ENCODE data around the gene SLC25A38.

SLC25A38 gene

DNA sequence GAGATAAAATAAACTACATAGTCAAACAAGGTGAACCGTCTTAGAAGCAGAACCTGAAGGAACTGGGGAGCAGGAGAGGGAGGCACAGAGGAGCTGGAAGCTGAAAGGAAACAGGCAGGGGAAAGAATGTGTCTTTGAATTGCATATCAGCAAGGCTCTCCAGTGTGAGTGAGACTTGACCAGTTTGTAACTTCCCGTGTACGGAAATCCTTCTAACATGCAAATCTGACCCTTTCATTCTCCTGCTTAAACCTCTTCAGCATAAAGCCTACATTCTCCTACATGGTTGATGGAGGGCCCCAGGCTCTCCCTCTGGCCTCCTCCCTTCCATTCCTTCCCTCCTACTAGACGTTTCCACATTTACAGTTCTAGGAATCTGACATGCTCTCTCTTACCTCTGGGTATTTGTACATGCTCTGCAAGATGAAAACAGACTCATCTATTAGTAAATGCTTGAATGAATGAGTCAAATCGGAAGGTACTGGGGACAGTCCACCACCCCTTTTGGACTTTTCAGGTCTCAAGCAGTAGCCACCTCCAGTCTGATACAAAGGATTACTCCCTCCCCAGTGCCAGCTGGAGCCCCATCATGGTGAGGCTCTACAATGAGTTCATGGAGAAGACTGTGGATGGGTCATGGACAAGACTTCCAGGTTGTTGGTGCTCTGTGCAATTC is 6.1 kb upstream of the SLC25A38 start:
- Histone ChIP-seq H3K4me3 (no peak overlapping the region), H3K27ac (no peak overlapping the region), H3K4me1 (peaks cover 16% of the 10 kb centered on the region), H4K20me1 (no peaks in the 10 kb centered on the region), H3K9ac (no peak overlapping the region), H3K9me3 (peaks cover 5% of the 10 kb centered on the region), H3K27me3 (no peaks in the 10 kb centered on the region), H3K4me2 (no peak overlapping the region), H3K36me3 (no peaks in the 10 kb centered on the region)
- no peak for TF ChIP-seq Cebpa-rat (IDR thresholded peaks at IDR 0.05)

- Histone ChIP-seq H3K4me3 (no peak overlapping the region), H3K27ac (no peak overlapping the region)
- TF ChIP-seq Cebpa-rat (IDR thresholded peaks at IDR 0.05) = no peak
These were observed 5.1 kb upstream of the SLC25A38 start for GRCh38 chr3:39378088-39378487.

DNA sequence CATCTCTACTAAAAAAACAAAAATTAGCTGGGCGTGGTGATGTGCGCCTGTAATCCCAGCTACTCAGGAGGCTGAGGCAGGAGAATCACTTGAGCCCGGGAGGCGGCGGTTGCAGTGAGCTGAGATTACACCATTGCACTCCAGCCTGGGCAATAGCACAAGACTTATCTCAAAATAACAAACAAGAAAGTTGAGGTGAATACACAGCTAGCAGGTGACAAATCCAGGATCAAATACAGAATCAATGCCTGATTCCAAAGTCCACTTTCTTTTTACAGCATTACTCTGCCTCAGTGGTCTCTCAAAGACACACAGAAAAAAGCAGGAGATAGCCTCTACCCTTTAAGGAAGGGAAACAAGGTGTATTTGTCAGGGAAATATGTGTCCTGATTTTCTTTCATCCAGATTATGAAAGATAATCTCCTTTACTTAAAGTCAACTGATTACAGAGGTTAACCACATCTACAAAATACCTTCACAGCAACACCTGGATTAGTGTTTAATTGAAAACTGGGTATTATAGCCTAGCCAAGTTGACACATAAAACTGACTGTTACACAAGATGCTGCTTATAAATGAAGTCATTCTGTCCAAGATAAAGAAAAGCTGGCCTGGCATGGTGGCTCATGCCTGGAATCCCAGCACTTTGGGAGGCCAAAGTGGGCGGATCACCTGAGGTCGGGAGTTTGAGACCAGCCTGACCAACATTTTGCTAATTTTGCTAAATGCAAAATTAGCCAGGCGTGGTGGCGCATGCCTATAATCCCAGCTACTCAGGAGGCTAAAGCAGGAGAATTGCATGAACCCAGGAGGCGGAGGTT is 4.0 kb upstream of the SLC25A38 start:
- Histone ChIP-seq H3K27me3 (no peaks in the 10 kb centered on the region), H3K4me3 (no peak overlapping the region), H3K4me2 (peak overlapping the region; percentile 58), H3K9me3 (no peaks in the 10 kb centered on the region), H3K4me1 (peaks cover 25% of the 10 kb centered on the region), H4K20me1 (peaks cover 10% of the 10 kb centered on the region), H3K9ac (no peak overlapping the region), H3K27ac (no peak overlapping the region), H3K36me3 (no peaks in the 10 kb centered on the region)
- TF ChIP-seq Cebpa-rat (IDR thresholded peaks at IDR 0.05) = no peak

More at GRCh38 chr3:39378088-39378487, 5.1 kb upstream of the SLC25A38 start:
- no peaks in the 10 kb centered on the region for H3K9me3 ChIP-seq
- H3K36me3 ChIP-seq = no peaks in the 10 kb centered on the region
- no peaks in the 10 kb centered on the region for H4K20me1 ChIP-seq
- peaks cover 25% of the 10 kb centered on the region for H3K4me1 ChIP-seq
- H3K4me2 ChIP-seq = no peak overlapping the region
- no peak overlapping the region for H3K9ac ChIP-seq
- H3K27me3 ChIP-seq = no peaks in the 10 kb centered on the region

GRCh38 chr3:39379778-39380155 is 3.4 kb upstream of the SLC25A38 start:
- H3K9me3 ChIP-seq = no peaks in the 10 kb centered on the region
- peak overlapping the region; percentile 58 for H3K4me2 ChIP-seq
- no peaks in the 10 kb centered on the region for H3K27me3 ChIP-seq
- H3K27ac ChIP-seq = no peak overlapping the region
- no peak for TF ChIP-seq Cebpa-rat (IDR thresholded peaks at IDR 0.05)
- H3K36me3 ChIP-seq = 0 out of 2 replicates have a peak, but pooled peaks cover under 1% of the 10 kb centered on the region
- H4K20me1 ChIP-seq = peaks cover 16% of the 10 kb centered on the region
- no peak overlapping the region for H3K9ac ChIP-seq
- no peak overlapping the region for H3K4me3 ChIP-seq
- H3K4me1 ChIP-seq = peaks cover 30% of the 10 kb centered on the region

- Histone ChIP-seq H3K9ac (no peak overlapping the region), H3K36me3 (peaks cover 13% of the 10 kb centered on the region; the same call in 1 of the 2 replicates), H3K9me3 (no peaks in the 10 kb centered on the region), H3K4me1 (peaks cover 44% of the 10 kb centered on the region), H3K27ac (no peak overlapping the region), H3K4me2 (no peak overlapping the region), H3K27me3 (no peaks in the 10 kb centered on the region), H3K4me3 (no peak overlapping the region), H4K20me1 (peaks cover 32% of the 10 kb centered on the region)
- no peak for TF ChIP-seq Cebpa-rat (IDR thresholded peaks at IDR 0.05)
These were observed 1.7 kb upstream of the SLC25A38 start for GRCh38 chr3:39381432-39381831.

- H3K4me3 ChIP-seq = peak overlapping the region; percentile 98
- no peaks in the 10 kb centered on the region for H3K9me3 ChIP-seq
- H3K27ac ChIP-seq = peak overlapping the region; percentile 88
- no peaks in the 10 kb centered on the region for H3K27me3 ChIP-seq
- H3K9ac ChIP-seq = peak overlapping the region; percentile 93
- H3K36me3 ChIP-seq = peaks cover 22% of the 10 kb centered on the region; the same call in 1 of the 2 replicates
- no peak for TF ChIP-seq Cebpa-rat (IDR thresholded peaks at IDR 0.05)
- peaks cover 67% of the 10 kb centered on the region for H3K4me1 ChIP-seq
- peaks cover 59% of the 10 kb centered on the region for H4K20me1 ChIP-seq
- peak overlapping the region; percentile 92 for H3K4me2 ChIP-seq
These were observed 903 bp downstream of the SLC25A38 start for GRCh38 chr3:39383881-39384664.

- Histone ChIP-seq H3K4me2 (peak overlapping the region; percentile 92), H3K9me3 (no peaks in the 10 kb centered on the region), H4K20me1 (peaks cover 64% of the 10 kb centered on the region), H3K27me3 (no peaks in the 10 kb centered on the region), H3K4me1 (peaks cover 68% of the 10 kb centered on the region), H3K9ac (peak overlapping the region; percentile 93), H3K36me3 (peaks cover 27% of the 10 kb centered on the region), H3K27ac (no peak overlapping the region), H3K4me3 (peak overlapping the region; percentile 98)
- no peak for TF ChIP-seq Cebpa-rat (IDR thresholded peaks at IDR 0.05)
These were observed 1.5 kb downstream of the SLC25A38 start for GRCh38 chr3:39384665-39385000.

- TF ChIP-seq Cebpa-rat (IDR thresholded peaks at IDR 0.05) = no peak
These were observed 2.4 kb downstream of the SLC25A38 start for GRCh38 chr3:39385456-39386090.

DNA sequence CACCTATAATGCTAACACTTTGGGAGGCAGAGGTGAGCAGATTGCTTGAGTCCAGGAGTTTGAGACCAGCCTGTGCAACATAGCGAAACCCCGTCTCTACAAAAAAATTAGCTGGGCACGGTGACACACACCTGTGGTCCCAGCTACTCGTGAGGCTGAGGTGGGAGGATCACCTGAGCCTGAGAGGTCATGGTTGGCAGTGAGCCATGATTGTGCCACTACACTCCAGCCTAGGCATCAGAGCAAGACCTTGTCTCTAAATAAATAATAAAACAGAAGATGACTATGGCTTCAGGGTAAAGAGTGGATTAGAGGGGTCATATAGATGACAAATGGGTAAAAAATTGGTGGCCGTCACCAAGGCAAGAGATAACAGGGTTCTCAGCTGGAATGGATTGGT is 3.1 kb downstream of the SLC25A38 start:
- H4K20me1 ChIP-seq = peaks cover 81% of the 10 kb centered on the region
- no peaks in the 10 kb centered on the region for H3K9me3 ChIP-seq
- no peak overlapping the region for H3K4me2 ChIP-seq
- no peak for TF ChIP-seq Cebpa-rat (IDR thresholded peaks at IDR 0.05)
- H3K36me3 ChIP-seq = peaks cover 44% of the 10 kb centered on the region
- no peak overlapping the region for H3K4me3 ChIP-seq
- no peak overlapping the region for H3K27ac ChIP-seq
- H3K4me1 ChIP-seq = peaks cover 75% of the 10 kb centered on the region
- H3K27me3 ChIP-seq = no peaks in the 10 kb centered on the region
- no peak overlapping the region for H3K9ac ChIP-seq

More at GRCh38 chr3:39385456-39386090, 2.4 kb downstream of the SLC25A38 start:
- Histone ChIP-seq H3K4me3 (no peak overlapping the region), H3K9ac (0 out of 2 replicates have a peak overlapping the region, but pooled peaks have one; percentile 7), H3K27ac (no peak overlapping the region), H3K4me2 (peak overlapping the region; percentile 92), H3K27me3 (no peaks in the 10 kb centered on the region), H3K9me3 (no peaks in the 10 kb centered on the region), H4K20me1 (peaks cover 74% of the 10 kb centered on the region), H3K4me1 (peaks cover 70% of the 10 kb centered on the region), H3K36me3 (peaks cover 37% of the 10 kb centered on the region)

All from BLaER1 (cell line).